ENCODE results near the gene SH3RF3.

GRCh38 chr2:109454765-109455394 is 325.9 kb downstream of the SH3RF3 start:
- TF ChIP-seq CTCF (IDR thresholded peaks at IDR 0.05 in 4 of 5, conservative IDR thresholded peaks at IDR 0.05 in 1 of 5): no peak
- TF ChIP-seq POLR2A (IDR thresholded peaks at IDR 0.05): no peak
